ENCODE measurements around the gene PPP1R16B.

DNA sequence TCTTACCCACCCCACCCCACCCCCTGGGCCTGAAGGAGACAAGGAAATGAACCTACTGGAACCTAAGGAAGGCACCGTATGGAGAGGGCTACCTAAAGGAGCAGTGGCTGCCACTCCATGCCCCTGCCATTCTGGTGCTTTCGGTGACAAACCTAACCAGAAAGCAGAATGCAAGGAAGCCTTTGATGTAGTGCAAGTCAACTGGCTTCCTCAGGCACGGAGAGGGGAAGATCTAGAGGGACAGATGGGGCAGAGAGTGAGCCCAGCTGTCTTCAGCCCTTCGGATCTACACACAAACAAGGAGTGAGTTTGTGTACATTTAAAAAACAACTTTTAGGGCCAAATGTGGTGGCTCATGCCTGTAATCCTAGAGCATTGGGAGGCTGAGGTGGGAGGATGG, 39.5 kb downstream of the PPP1R16B start:
- TF ChIP-seq, protein P1, sequence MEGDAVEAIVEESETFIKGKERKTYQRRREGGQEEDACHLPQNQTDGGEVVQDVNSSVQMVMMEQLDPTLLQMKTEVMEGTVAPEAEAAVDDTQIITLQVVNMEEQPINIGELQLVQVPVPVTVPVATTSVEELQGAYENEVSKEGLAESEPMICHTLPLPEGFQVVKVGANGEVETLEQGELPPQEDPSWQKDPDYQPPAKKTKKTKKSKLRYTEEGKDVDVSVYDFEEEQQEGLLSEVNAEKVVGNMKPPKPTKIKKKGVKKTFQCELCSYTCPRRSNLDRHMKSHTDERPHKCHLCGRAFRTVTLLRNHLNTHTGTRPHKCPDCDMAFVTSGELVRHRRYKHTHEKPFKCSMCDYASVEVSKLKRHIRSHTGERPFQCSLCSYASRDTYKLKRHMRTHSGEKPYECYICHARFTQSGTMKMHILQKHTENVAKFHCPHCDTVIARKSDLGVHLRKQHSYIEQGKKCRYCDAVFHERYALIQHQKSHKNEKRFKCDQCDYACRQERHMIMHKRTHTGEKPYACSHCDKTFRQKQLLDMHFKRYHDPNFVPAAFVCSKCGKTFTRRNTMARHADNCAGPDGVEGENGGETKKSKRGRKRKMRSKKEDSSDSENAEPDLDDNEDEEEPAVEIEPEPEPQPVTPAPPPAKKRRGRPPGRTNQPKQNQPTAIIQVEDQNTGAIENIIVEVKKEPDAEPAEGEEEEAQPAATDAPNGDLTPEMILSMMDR (IDR thresholded peaks at IDR 0.05; ENCODE audit: low read length) = no peak
- no peak for TF ChIP-seq EZH2 (IDR thresholded peaks at IDR 0.05; ENCODE audit: borderline replicate concordance, low read length)

All from OCI-LY1 (cell line).